ENCODE measurements around the gene ECT2.
"Not testable (repeated sequence)": the region's sequence is repeated elsewhere in the genome, so short reads cannot be mapped to it uniquely, and the experiment has no call there.

Gene ECT2

GRCh38 chr3:172739462-172739861 is 11.1 kb upstream of the ECT2 start:
- no peak for DNase-seq
- no peak for ATAC-seq

- DNase-seq (no peak), ATAC-seq (no peak)
Measured at GRCh38 chr3:172746475-172746874, 4.1 kb upstream of the ECT2 start.

GRCh38 chr3:172749230-172749965 is 1.1 kb upstream of the ECT2 start:
- ATAC-seq: no peak
- no peak for DNase-seq

- ATAC-seq: no peak
- DNase-seq: no peak
Measured at GRCh38 chr3:172750069-172750367, 508 bp upstream of the ECT2 start.

GRCh38 chr3:172751175-172751704 is 714 bp downstream of the ECT2 start:
- DNase-seq (no peak), ATAC-seq (no peak)

- ATAC-seq: no peak
- DNase-seq: no peak
Measured at GRCh38 chr3:172752651-172753050, 2.1 kb downstream of the ECT2 start.

GRCh38 chr3:172753125-172753524 is 2.6 kb downstream of the ECT2 start:
- DNase-seq (no peak), ATAC-seq (no peak)

- not testable (repeated sequence) for ATAC-seq, DNase-seq
Measured at GRCh38 chr3:172760416-172760815, 9.9 kb downstream of the ECT2 start.

GRCh38 chr3:172766241-172766640 is 15.7 kb downstream of the ECT2 start:
- DNase-seq (no peak), ATAC-seq (no peak)

GRCh38 chr3:172766718-172767405 is 16.3 kb downstream of the ECT2 start:
- ATAC-seq: no peak
- no peak for DNase-seq

GRCh38 chr3:172770382-172770781 is 19.9 kb downstream of the ECT2 start:
- ATAC-seq (no peak), DNase-seq (no peak)

GRCh38 chr3:172771672-172772071 is 21.1 kb downstream of the ECT2 start:
- ATAC-seq (no peak), DNase-seq (no peak)

GRCh38 chr3:172776049-172776717 is 25.7 kb downstream of the ECT2 start:
- DNase-seq: no peak
- ATAC-seq: no peak

- DNase-seq (no peak), ATAC-seq (no peak)
Measured at GRCh38 chr3:172777901-172778300, 27.4 kb downstream of the ECT2 start.

- DNase-seq (no peak), ATAC-seq (no peak)
Measured at GRCh38 chr3:172782235-172782634, 31.7 kb downstream of the ECT2 start.

- DNase-seq: no peak
- ATAC-seq: no peak
Measured at GRCh38 chr3:172786036-172786435, 35.5 kb downstream of the ECT2 start.

GRCh38 chr3:172787019-172787418 is 36.5 kb downstream of the ECT2 start:
- ATAC-seq (no peak), DNase-seq (no peak)

GRCh38 chr3:172787746-172788145 is 37.2 kb downstream of the ECT2 start:
- ATAC-seq: no peak

GRCh38 chr3:172799246-172799645 is 48.7 kb downstream of the ECT2 start:
- ATAC-seq: no peak

More at GRCh38 chr3:172787746-172788145, 37.2 kb downstream of the ECT2 start:
- no peak for DNase-seq

GRCh38 chr3:172800156-172800555 is 49.6 kb downstream of the ECT2 start:
- ATAC-seq: no peak
- DNase-seq: no peak

More at GRCh38 chr3:172799246-172799645, 48.7 kb downstream of the ECT2 start:
- DNase-seq: no peak

- no peak for ATAC-seq
Measured at GRCh38 chr3:172803489-172803888, 53.0 kb downstream of the ECT2 start.

GRCh38 chr3:172804323-172804722 is 53.8 kb downstream of the ECT2 start:
- no peak for DNase-seq
- ATAC-seq: no peak

More at GRCh38 chr3:172803489-172803888, 53.0 kb downstream of the ECT2 start:
- no peak for DNase-seq

GRCh38 chr3:172808969-172809546 is 58.5 kb downstream of the ECT2 start:
- ATAC-seq (no peak), DNase-seq (no peak)

Measured in stimulated activated naive CD8-positive, alpha-beta T cell treated with anti-CD3 and anti-CD28 coated beads, Interleukin-15, Interleukin-2, amounts not matched to agents 100 U/mL and 50 U/mL, for 24 hours (primary cell).